B cell (primary cell): ENCODE measurements around the gene NUDT9. TPM values are rescaled to one million over a fixed set of nuclear protein-coding genes. Genes with fewer than 3 reads are reported as not detected.

Source experiments
- ATAC-seq: fragments of 200-7000 bp; cut with Tn5 transposase; one replicate; pipeline ENCODE4 v1.10.0; 2021; ENCODE audit warnings: low read depth, mild to moderate bottlenecking, moderate number of reproducible peaks, moderate library complexity
- CTCF ChIA-PET: fragments of 350-600 bp; sonication (Branson Sonifier 250); formaldehyde crosslinking; loops from one replicate; lab custom pipeline; 2021; ENCODE audit warnings: antibody characterized with exemption, inconsistent platforms; lab: Charles Lee
- POLR2A ChIA-PET: fragments of 350-600 bp; sonication (Branson Sonifier 250); formaldehyde crosslinking; loops from one replicate; lab custom pipeline; 2021; ENCODE audit warnings: antibody characterized with exemption; lab: Charles Lee
- DNase-seq: peaks from one replicate; pipeline ENCODE4 v3.0.0; 2013
- H2AFZ ChIP-seq: 2 replicates; pipeline ENCODE4 v1.6.1; 2012; ENCODE audit warnings: mild to moderate bottlenecking, low read depth, low read length; ENCODE audit not compliant: insufficient read depth, poor library complexity, severe bottlenecking
- H3K27ac ChIP-seq, 2 donors: 1 replicate in 1 of 2; 2 replicates in 1 of 2; pipeline ENCODE4 v1.5.1; 2012 to 2013; ENCODE audit warnings: low read length in 2 of 2, mild to moderate bottlenecking in 2 of 2, moderate library complexity in 1 of 2
- H3K27me3 ChIP-seq, 4 experiments: fragments of 200-600 bp in 1 of 4; sonication (generic) in 1 of 4; replicated peaks in 1 of 4; 1 replicate in 2 of 4; 2 replicates in 2 of 4; pipeline versions ENCODE4 v1.6.1 to v1.7.0; 2013 to 2016; ENCODE audit warnings: low read length in 3 of 4, mild to moderate bottlenecking in 2 of 4, mixed read lengths in 1 of 4, moderate library complexity in 1 of 4; ENCODE audit not compliant: insufficient read depth in 4 of 4, control insufficient read depth in 3 of 4; ENCODE audit errors: control extremely low read depth in 1 of 4
- H3K36me3 ChIP-seq, 2 experiments: replicated peaks in 1 of 2; 1 replicate in 1 of 2; 2 replicates in 1 of 2; pipeline versions ENCODE4 v1.6.1 to v1.7.1; 2013; ENCODE audit warnings: low read length in 1 of 2; ENCODE audit not compliant: insufficient read depth in 2 of 2, control insufficient read depth in 1 of 2; ENCODE audit errors: control extremely low read depth in 1 of 2, extremely low read depth in 1 of 2
- H3K4me1 ChIP-seq, 2 donors: fragments of 200-600 bp in 1 of 2; sonication (generic) in 1 of 2; 1 replicate in 1 of 2; 2 replicates in 1 of 2; pipeline versions ENCODE4 v1.5.1 to v1.6.1; 2013 to 2017; ENCODE audit warnings: low read length in 2 of 2; ENCODE audit not compliant: control insufficient read depth in 2 of 2, insufficient read depth in 2 of 2
- H3K4me2 ChIP-seq: replicated peaks from 2 replicates; pipeline ENCODE3; 2012; ENCODE audit warnings: mild to moderate bottlenecking, low read depth, low read length; ENCODE audit not compliant: poor library complexity, severe bottlenecking
- H3K4me3 ChIP-seq, 5 experiments: fragments of 200-600 bp in 1 of 5; sonication (generic) in 1 of 5; 1 replicate in 3 of 5; 2 replicates in 2 of 5; pipeline versions ENCODE4 v1.5.1 to v1.7.0; 2011 to 2016; ENCODE audit warnings: low read length in 4 of 5, mild to moderate bottlenecking in 4 of 5, low read depth in 2 of 5, control low read depth in 1 of 5, moderate library complexity in 1 of 5; ENCODE audit not compliant: insufficient read depth in 1 of 5; ENCODE audit errors: control extremely low read depth in 1 of 5, extremely low read depth in 1 of 5
- H3K79me2 ChIP-seq: fragments of 200-600 bp; sonication (generic); one replicate; pipeline ENCODE4 v1.6.0; 2016; ENCODE audit warnings: low read length; ENCODE audit not compliant: control insufficient read depth, insufficient read depth
- H3K9ac ChIP-seq: fragments of 200-600 bp; sonication (generic); 2 replicates; pipeline ENCODE4 v1.6.1; 2017; ENCODE audit warnings: mild to moderate bottlenecking, low read length, moderate library complexity
- H3K9me3 ChIP-seq, 3 donors: one replicate each; pipeline versions ENCODE4 v1.6.1 to v1.7.1; 2013; ENCODE audit warnings: low read length in 2 of 3; ENCODE audit not compliant: control insufficient read depth in 2 of 3, insufficient read depth in 1 of 3; ENCODE audit errors: control extremely low read depth in 1 of 3
- H4K20me1 ChIP-seq: 2 replicates; pipeline ENCODE4 v1.6.0; 2012; ENCODE audit warnings: mild to moderate bottlenecking, low read length; ENCODE audit not compliant: insufficient read depth, control insufficient read depth, poor library complexity, severe bottlenecking
- H3K27ac Mint-ChIP-seq: one replicate; pipeline ENCODE4 v1.8.0; 2021; ENCODE audit warnings: mixed read lengths
- H3K27me3 Mint-ChIP-seq: one replicate; pipeline ENCODE4 v1.8.0; 2021; ENCODE audit warnings: mixed read lengths
- H3K4me1 Mint-ChIP-seq: one replicate; pipeline ENCODE4 v1.8.0; 2021; ENCODE audit warnings: mixed read lengths
- H3K4me3 Mint-ChIP-seq: one replicate; pipeline ENCODE4 v1.8.0; 2021; ENCODE audit warnings: mixed read lengths
- H3K9me3 Mint-ChIP-seq: one replicate; pipeline ENCODE4 v1.8.0; 2022; ENCODE audit warnings: mixed read lengths; ENCODE audit not compliant: insufficient read depth
- CTCF ChIP-seq: fragments of 200-600 bp; IDR thresholded peaks from one replicate; pipeline ENCODE4 v1.8.0; 2022; ENCODE audit warnings: antibody characterized with exemption, mild to moderate bottlenecking
- EZH2 ChIP-seq: IDR thresholded peaks from 2 replicates; pipeline ENCODE4 v1.6.1; 2012; ENCODE audit warnings: borderline replicate concordance, low read depth, mild to moderate bottlenecking, moderate library complexity, low read length; ENCODE audit not compliant: insufficient read depth, poor library complexity, severe bottlenecking
- WGBS: methylation state at CpG from one replicate; pipeline ENCODE4 v1.1.5; 2013; ENCODE audit warnings: missing lambda C conversion rate; ENCODE audit not compliant: insufficient coverage; 5-methylcytosine and 5-hydroxymethylcytosine counted together
- intact Hi-C: fragments of 100-400 bp; cut with micrococcal nuclease; formaldehyde crosslinking; loops from one replicate; pipeline ENCODE4 v1.10.0; 2022
- polyA plus RNA-seq: library from polyadenylated mRNA; depleted of rRNA; stranded (reverse); fragments of >200 nt; gene quantifications from 2 replicates; pipeline ENCODE4 v1.2.3, GENCODE V29; 2012
- total RNA-seq, 2 donors: library from RNA; stranded (reverse); fragments of 120-200 nt in 1 of 2; gene quantifications; 1 replicate in 1 of 2; 2 replicates in 1 of 2; pipeline versions ENCODE4 v1.2.3 to v1.2.4, GENCODE V29; 2013 to 2022

The NUDT9 gene
- total and polyA plus RNA-seq, 2 donors (not counting 1 experiment from before 2014, with no cell fraction given), result 10.0 to 17.5 TPM

DNA sequence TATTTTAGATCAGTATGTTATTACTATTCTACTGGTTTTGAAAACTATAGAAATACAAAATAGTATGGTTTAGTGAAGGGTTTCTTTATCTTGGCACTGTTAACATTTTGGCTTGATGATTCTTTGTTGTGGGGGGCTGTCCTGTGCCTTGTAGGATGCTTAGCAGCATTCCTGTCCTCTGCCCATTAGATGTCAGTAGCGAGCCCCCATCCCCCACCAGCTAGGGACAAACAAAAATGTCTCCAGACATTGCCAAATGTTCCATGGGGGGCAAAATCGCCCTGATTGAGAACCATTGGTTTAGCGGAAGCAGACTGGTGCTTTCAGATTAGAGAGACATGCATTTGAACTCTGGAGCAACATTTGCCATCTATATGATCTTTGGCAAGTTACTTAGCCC, 83.5 kb downstream of the NUDT9 start:
- no peaks in the 10 kb centered on the region for H3K9me3 Mint-ChIP-seq
- no peaks in the 10 kb centered on the region for H4K20me1 ChIP-seq
- H3K27me3 Mint-ChIP-seq, result no peaks in the 10 kb centered on the region
- ATAC-seq (no peak), DNase-seq (no peak)
- no peak overlapping the region for H3K4me3 Mint-ChIP-seq
- H3K36me3 ChIP-seq, result no peaks in the 10 kb centered on the region
- 80% methylated on average over 3 of the region's 3 CpGs for WGBS
- H2AFZ ChIP-seq, result no peak overlapping the region
- H3K4me3 ChIP-seq, result no peak overlapping the region
- POLR2A ChIA-PET, result no interaction called here
- H3K4me1 Mint-ChIP-seq, result no peaks in the 10 kb centered on the region
- no peaks in the 10 kb centered on the region for H3K79me2 ChIP-seq
- H3K27ac Mint-ChIP-seq, result no peak overlapping the region
- H3K27me3 ChIP-seq, result no peaks in the 10 kb centered on the region
- no peak overlapping the region for H3K27ac ChIP-seq
- no peak overlapping the region for H3K4me2 ChIP-seq
- CTCF ChIA-PET, result no interaction called here
- H3K9ac ChIP-seq, result no peak overlapping the region
- no peaks in the 10 kb centered on the region for H3K4me1 ChIP-seq
- intact Hi-C loops, result no loop called here
- TF ChIP-seq EZH2 (no peak), CTCF (no peak)
- H3K9me3 ChIP-seq, result no peaks in the 10 kb centered on the region

DNA sequence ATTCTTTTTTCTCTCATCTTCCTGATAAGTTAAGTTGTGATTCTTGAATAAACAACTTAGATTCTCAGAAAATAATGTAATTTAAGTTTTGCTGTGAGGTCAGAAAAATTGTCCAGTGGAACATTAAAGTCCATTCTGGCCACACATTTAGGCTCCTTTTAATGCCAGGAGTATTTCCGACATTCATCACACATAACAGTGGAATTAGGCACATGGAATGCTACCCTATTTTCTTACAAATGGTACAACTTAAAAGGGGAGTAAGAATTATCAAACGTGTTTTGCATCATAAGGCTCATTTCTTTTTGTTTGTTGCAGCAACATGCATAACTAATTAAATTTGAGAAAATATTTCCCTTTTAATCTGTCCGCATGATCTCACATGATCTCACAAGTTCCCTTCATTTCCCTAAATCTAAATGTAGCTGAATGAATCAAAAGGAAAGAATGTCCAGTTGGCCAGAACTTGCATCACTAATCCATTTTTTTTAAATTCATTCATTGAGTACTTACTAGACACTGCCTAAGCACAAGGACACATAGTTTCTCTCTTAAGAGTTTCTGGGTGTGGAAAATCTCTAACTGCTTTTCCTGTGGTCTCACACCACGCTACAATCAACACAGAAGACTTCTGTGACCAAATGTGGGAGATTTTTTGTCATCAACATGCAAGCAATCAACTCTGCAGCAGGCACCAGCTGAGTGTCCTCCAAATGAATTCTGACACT, 84.8 kb downstream of the NUDT9 start:
- ATAC-seq (no peak), DNase-seq (no peak)
- no peak overlapping the region for H3K27ac ChIP-seq
- no peaks in the 10 kb centered on the region for H3K36me3 ChIP-seq
- ChIA-PET POLR2A (no interaction called here), CTCF (no interaction called here)
- no peak overlapping the region for H3K27ac Mint-ChIP-seq
- H3K27me3 ChIP-seq, result no peaks in the 10 kb centered on the region
- H4K20me1 ChIP-seq, result no peaks in the 10 kb centered on the region
- no peaks in the 10 kb centered on the region for H3K4me1 Mint-ChIP-seq
- no peaks in the 10 kb centered on the region for H3K27me3 Mint-ChIP-seq
- whole genome bisulfite sequencing, result no CpG with 5 or more reads among the region's 4 CpGs
- H3K9ac ChIP-seq, result no peak overlapping the region
- H3K79me2 ChIP-seq, result no peaks in the 10 kb centered on the region
- H2AFZ ChIP-seq, result no peak overlapping the region
- no peaks in the 10 kb centered on the region for H3K9me3 Mint-ChIP-seq
- H3K4me3 Mint-ChIP-seq, result no peak overlapping the region
- H3K4me3 ChIP-seq, result no peak overlapping the region
- no peak overlapping the region for H3K4me2 ChIP-seq
- H3K9me3 ChIP-seq, result no peaks in the 10 kb centered on the region
- intact Hi-C loops, result no loop called here
- no peak for TF ChIP-seq EZH2
- TF ChIP-seq CTCF, result no peak
- no peaks in the 10 kb centered on the region for H3K4me1 ChIP-seq
